ENCODE measurements around the gene TTC28. TPM values are rescaled to one million over a fixed set of nuclear protein-coding genes. Genes with fewer than 3 reads are reported as not detected.

Gene TTC28
- total RNA-seq, 4 donors from 2014 or later: 49.8 to 99.7 (median 79.7) TPM

DNA sequence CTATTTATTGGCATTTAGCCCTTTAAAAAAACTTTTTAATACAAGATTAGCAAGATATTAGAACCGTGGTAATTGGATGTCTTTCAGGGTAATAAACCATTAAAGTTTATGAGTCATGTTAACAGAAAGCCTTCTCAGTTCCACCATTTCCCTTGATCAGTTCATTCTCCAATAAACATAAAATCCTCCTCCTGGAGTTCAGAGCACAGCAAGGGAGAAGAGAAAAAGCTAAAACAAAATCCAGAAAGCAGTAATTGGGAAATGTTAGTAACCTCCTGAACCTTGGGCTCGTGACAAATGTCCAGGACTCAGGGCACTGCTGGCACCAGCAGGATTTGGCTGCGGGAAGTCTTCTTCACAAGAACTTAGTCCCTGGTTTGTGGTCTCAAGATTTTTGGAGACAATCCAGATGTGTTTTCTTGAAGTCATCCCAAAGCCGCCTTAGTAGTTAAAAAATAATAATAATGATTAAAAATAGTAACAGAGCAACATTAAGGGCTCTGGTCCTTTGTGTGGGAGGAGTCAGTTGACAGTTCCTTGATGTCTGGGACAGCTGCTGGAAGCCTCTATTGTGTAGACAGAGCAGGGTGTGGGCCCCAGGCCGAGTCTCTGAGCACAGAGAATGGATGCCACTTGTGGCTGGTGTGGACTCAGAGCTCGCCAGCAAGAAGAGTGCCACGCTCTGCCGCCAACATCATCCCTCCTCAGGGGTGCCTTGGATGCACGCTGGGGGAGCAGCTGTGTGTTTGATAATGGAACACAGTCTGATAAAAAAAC lies 717.2 kb downstream of the TTC28 start:
- H3K4me1 ChIP-seq: peaks cover 4 to 9% of the 10 kb centered on the region in 2 donors
- no peaks in the 10 kb centered on the region for H3K36me3 ChIP-seq
- no peaks in the 10 kb centered on the region for H3K9me3 ChIP-seq
- no peak for TF ChIP-seq POLR2A (IDR thresholded peaks at IDR 0.05)
- 71 to 74% methylated on average over 9 of the region's 9 CpGs for WGBS, 2 donors
- intact Hi-C loops (cut with DNase I): no loop called here
- H3K27me3 ChIP-seq: no peaks in the 10 kb centered on the region
- DNase-seq: no peak
- no peak overlapping the region for H3K27ac ChIP-seq
- no peak overlapping the region for H3K4me3 ChIP-seq (replicated peaks in 1 of 3)

GRCh38 chr22:27961680-27962079 lies 718.0 kb downstream of the TTC28 start:
- H3K4me3 ChIP-seq (replicated peaks in 1 of 3): no peak overlapping the region
- TF ChIP-seq POLR2A (IDR thresholded peaks at IDR 0.05) (no peak), CTCF (IDR thresholded peaks at IDR 0.05) (no peak)
- no peaks in the 10 kb centered on the region for H3K27me3 ChIP-seq
- no peak for DNase-seq
- 92 to 95% methylated on average over 1 of the region's 1 CpG for WGBS, 2 donors
- peaks cover 4 to 9% of the 10 kb centered on the region in 2 donors for H3K4me1 ChIP-seq
- H3K36me3 ChIP-seq: no peaks in the 10 kb centered on the region
- no peak overlapping the region for H3K27ac ChIP-seq
- intact Hi-C loops (cut with DNase I): no loop called here
- no peaks in the 10 kb centered on the region for H3K9me3 ChIP-seq

DNA sequence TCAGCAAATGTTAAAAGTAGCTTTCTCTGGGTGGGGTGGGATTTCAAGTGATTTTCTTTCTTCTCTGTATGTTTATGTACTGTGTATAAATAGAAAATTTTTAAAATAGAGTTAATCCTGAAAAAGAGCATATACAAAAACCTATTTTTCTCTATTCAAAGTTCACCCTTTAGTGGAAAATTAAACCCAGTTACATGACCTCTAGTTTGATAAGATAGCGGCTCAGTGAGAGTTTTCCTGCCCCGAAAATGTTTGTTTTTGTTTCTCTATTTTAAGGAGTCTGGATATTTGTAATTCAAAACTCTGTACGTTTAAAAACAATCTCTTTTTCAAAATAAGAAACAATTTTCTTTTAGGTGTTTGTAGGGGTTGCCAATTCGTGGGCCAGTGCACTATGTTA lies 718.5 kb downstream of the TTC28 start:
- DNase-seq: no peak
- no peaks in the 10 kb centered on the region for H3K36me3 ChIP-seq
- no peaks in the 10 kb centered on the region for H3K27me3 ChIP-seq
- no peak overlapping the region for H3K4me3 ChIP-seq (replicated peaks in 1 of 3)
- H3K4me1 ChIP-seq: peaks cover 4 to 9% of the 10 kb centered on the region in 2 donors
- 74 to 77% methylated on average over 4 of the region's 4 CpGs for WGBS, 2 donors
- H3K9me3 ChIP-seq: no peaks in the 10 kb centered on the region
- TF ChIP-seq POLR2A (IDR thresholded peaks at IDR 0.05) (no peak), CTCF (IDR thresholded peaks at IDR 0.05) (no peak)
- no peak overlapping the region for H3K27ac ChIP-seq
- intact Hi-C loops (cut with DNase I): no loop called here

DNA sequence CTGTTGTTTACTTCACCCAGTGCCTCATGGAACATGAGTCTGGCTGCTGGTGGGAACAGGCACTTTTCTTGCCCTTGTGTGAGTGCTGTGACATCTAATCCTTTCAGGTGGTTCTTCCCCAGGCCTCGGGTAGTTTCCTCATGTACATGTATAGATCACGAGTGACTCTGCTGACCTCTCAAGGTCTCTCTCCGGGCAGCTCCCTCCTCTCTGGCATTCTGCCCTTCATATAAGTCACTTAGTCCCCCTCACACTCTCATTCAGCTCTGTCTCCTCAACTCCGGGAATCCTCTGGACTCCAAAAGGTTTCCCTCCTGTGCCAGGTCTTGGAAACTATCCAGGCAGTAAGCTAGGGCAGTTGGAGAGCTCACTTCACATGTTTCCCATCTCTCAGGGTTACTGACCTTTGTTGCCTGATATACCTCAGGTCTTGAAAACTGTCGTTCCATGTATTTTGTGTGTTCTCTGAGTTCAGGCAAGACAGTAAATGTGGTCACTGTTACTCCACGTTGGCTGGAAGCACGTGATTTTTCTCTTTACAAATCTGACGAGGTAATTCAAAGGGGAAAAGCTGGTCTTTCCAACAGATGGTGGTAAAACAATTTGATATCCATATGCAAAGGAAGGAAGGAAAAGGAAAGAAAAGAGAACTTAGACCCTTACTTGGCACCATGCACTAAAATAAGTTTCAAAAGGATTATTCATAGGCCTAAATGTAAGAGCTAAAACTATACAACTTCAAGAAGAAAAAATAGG lies 720.1 kb downstream of the TTC28 start:
- no peaks in the 10 kb centered on the region for H3K36me3 ChIP-seq
- H3K4me3 ChIP-seq (replicated peaks in 1 of 3): no peak overlapping the region
- no peaks in the 10 kb centered on the region for H3K27me3 ChIP-seq
- intact Hi-C loops (cut with DNase I): no loop called here
- H3K4me1 ChIP-seq: peaks cover 4 to 9% of the 10 kb centered on the region in 2 donors
- no peaks in the 10 kb centered on the region for H3K9me3 ChIP-seq
- H3K27ac ChIP-seq: no peak overlapping the region
- WGBS, 2 donors: 41 to 45% methylated on average over 8 of the region's 8 CpGs
- TF ChIP-seq CTCF (IDR thresholded peaks at IDR 0.05): no peak
- peak; percentile 27 to 36 for DNase-seq

GRCh38 chr22:27952779-27953178 lies 726.9 kb downstream of the TTC28 start:
- TF ChIP-seq CTCF (IDR thresholded peaks at IDR 0.05) (no peak), POLR2A (IDR thresholded peaks at IDR 0.05) (no peak)
- Histone ChIP-seq H3K9me3 (no peaks in the 10 kb centered on the region), H3K27me3 (no peaks in the 10 kb centered on the region), H3K36me3 (no peaks in the 10 kb centered on the region), H3K4me3 (replicated peaks in 1 of 3) (no peak overlapping the region), H3K27ac (no peak overlapping the region), H3K4me1 (no peaks in the 10 kb centered on the region)
- no peak for DNase-seq
- WGBS, 2 donors: 84 to 86% methylated on average over 3 of the region's 3 CpGs
- intact Hi-C loops (cut with DNase I): no loop called here

All from thyroid gland (tissue), 4 donors.